Measurements from ENCODE around the gene APOBEC2.
A peak's percentile ranks its signal among the peaks of the same experiment; 100 is the strongest.

Gene APOBEC2

DNA sequence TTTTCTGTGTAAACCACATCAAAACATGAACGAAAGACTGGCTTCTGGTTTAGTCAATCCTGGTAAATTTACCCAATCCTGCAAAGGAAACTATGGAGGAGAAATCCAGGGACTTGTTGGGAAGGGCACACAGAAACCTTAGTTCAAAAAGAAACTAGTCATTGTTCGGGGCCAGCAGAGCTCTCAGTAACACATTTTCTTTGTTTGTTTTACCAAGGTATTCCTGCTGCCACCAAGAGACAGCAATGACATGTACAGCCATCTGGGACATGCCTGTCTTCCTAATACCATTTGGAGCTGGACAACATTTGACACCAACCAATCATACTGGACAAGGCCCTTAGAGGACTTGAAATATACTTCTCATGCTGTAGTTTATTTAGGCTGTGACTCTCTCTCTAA lies 10.9 kb downstream of the APOBEC2 start:
- DNase-seq: no peak

- DNase-seq: no peak
These were observed 11.8 kb downstream of the APOBEC2 start for GRCh38 chr6:41064841-41065240.

GRCh38 chr6:41065550-41066026 lies 12.6 kb downstream of the APOBEC2 start:
- no peak for DNase-seq

GRCh38 chr6:41066867-41067304 lies 13.9 kb downstream of the APOBEC2 start:
- peak; percentile 78 for DNase-seq

DNA sequence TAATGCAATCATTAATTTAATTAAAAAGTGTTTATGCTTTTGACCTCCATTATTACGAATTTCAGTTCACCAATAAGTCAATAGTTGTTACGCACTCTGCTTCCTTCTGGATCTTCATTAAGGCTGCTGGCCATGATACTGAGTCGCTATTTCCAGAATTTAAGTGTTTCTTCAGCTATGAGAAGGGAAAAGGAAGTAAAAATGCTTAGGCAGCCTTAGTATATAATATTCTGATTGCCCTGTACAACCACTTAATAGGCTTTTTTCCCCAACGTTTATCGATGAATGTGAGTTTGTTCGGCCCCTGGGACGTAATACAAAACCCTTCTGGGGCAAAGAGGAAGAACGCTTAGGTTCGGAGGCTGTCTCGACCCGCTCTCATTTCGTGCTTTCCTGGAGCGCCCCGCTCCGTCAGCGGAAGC lies 18.5 kb downstream of the APOBEC2 start:
- no peak for DNase-seq

DNA sequence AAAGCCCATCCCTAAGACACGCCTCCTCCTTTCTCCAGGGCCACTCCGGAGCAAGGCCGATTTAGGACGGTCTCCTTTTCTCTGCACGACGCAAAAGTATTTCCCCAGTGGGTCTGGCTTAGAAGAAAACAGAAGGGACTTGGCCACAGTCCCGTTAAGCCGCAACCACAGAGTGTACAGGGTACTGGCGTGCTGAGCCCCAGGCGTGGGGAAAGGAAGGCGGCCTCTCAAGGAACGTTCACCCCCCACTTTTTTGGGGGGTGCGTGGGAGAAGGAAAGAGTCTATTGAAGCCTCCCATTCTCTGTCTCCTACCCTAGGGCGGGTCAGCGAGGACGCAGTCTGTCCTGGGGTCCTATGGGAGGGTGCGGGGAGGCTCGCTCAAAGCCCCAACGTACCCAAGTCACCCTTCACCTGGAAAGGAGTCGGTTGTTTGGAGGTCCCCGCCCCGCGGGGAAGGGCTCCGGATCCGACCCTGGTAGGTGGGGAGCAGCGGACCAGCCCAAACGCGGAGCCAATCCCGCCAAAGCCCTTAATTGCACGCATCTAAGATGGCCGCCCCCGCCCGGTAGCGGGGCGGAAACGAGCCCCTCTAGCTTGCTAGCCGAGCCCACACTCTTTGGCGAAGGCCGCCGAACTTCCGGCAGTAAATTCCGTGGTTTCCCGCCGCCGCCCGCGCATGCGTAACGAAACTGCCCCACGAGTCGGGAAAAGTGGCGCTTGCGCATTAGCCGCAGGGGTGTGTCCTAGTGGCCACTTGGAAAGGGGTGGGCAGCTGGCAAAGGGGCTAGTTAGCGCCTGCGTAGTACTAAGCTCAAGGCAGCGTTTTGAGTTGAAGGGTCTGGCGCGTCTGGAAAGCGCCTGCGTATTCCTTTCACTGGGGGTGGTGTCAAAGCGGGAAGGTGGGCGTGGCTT lies 19.2 kb downstream of the APOBEC2 start, which contains the start of gene OARD1:
Gene OARD1 (minus strand): TSS at position 434 of the 913 bp plus-strand sequence. CDS start 722 bp downstream, outside the sequence.
- DNase-seq: peak; percentile 100

GRCh38 chr6:41072836-41073202 lies 19.8 kb downstream of the APOBEC2 start, which contains the start of gene NFYA:
Gene NFYA (plus strand): TSS chr6:41072974. CDS start chr6:41079090, 6,116 bp downstream.
- no peak for DNase-seq

DNA sequence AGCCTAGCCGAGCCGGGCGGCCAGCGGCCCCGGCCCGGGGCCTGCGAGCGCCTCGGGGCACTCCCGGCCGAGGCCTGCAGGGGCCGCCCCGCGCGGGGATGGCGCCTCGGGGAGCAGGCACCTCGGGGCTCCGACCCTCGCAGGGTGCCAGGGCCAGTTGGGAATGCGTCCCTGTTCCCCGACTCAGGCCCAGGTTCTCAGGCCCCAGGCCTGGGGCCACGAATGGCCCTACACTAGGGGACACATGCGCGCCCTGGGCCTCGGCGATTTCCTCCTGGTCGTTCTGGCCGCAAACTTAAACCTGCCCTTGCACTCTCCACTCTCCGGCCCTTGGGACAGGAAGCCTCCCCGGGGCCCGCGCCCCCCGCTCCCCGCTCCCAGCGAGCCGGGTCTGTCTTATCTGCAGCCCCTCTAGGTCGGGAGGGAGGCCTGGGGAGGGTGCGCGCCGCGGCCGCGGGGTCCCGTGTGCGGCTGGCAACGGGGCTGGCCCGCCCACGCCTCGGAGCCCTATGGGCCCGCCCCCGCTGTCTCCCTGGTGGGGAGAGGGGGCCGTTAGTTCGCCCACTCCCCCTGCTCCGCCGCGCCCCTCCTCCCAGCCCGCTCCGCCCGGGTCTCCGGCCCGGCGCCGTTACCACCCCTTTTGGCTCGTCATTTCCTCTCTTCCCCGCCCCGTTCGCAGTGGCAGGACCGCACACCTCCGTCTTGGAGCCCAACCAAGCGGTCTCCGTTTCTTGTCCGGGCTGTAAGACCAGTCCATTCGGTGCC lies 20.4 kb downstream of the APOBEC2 start:
- peak; percentile 79 for DNase-seq

DNA sequence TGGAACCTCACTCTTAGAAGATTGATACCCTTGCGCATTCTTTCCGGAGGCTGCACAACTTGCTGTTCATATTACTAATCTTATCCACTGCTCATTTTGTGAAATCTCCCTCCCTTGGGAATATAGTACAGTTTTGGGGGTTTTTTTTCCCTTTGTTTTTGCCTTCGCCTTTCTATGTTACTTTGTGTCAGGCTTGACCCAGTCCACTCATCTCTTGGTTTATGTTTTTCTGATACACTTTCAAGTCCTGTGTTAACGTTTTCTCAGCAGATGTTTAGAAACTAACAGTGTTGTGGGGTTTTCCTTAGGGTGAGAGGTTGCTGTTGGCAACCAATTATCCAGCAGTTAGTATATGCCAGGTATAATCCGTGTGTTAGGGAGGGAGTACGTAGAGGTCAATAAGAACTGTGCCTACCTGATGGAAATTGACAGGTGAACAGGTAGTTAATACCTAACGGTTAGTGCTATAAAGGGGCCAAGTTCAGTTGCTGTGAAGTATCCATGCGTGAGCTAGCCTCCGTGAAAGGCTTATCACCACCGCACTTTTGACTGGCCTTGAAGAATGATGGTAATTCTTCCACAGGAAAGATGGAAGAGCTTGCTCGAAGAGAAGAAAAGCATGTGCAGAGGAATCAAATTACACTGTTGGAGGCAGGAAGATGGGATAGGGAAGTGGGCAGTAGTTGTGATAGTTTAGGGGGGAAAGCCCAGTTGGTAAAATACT lies 21.1 kb downstream of the APOBEC2 start:
- DNase-seq: no peak

- no peak for DNase-seq
These were observed 21.9 kb downstream of the APOBEC2 start for GRCh38 chr6:41074692-41075436.

GRCh38 chr6:41075651-41076626 lies 22.9 kb downstream of the APOBEC2 start:
- DNase-seq: no peak

GRCh38 chr6:41077536-41077935 lies 24.5 kb downstream of the APOBEC2 start:
- no peak for DNase-seq

- DNase-seq: no peak
These were observed 25.1 kb downstream of the APOBEC2 start for GRCh38 chr6:41078101-41078500.

- DNase-seq: no peak
These were observed 26.1 kb downstream of the APOBEC2 start for GRCh38 chr6:41079080-41079479.

DNA sequence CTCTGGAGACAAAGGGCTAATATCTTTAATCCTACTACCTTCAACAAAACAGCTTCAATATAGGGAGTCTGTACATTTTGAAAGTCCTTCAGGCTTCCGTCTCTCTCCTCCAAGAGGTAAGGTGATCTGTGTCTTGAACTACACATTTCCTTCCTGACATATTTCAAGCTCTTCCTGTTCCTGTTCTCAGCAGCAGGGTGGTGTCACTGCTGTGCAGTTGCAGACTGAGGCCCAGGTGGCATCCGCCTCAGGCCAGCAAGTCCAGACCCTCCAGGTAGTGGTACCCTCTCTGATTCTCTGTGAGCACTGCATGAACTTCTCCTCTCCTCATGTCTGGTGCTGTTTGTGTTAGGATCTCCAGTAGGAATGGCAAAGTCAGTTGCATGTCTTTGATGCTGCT lies 27.6 kb downstream of the APOBEC2 start:
- no peak for DNase-seq

DNA sequence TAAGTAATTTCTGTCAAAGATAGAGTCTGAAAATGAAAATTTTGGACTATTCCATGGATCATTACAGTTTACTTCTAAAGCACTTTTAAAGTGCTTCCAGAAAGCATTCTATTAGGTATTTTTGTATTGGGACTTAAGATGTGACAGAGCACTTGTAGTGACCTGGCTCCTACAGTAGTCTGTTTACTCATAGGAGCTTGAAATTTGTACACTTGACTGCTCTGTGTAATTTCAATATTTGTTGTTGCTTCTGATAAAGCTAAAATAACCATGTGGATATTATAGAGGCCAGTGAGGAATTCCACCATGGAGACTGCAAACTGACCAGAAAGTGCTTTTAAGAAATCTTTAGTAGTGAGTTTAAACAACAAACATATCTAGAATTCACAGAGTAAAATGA lies 30.1 kb downstream of the APOBEC2 start:
- no peak for DNase-seq

DNA sequence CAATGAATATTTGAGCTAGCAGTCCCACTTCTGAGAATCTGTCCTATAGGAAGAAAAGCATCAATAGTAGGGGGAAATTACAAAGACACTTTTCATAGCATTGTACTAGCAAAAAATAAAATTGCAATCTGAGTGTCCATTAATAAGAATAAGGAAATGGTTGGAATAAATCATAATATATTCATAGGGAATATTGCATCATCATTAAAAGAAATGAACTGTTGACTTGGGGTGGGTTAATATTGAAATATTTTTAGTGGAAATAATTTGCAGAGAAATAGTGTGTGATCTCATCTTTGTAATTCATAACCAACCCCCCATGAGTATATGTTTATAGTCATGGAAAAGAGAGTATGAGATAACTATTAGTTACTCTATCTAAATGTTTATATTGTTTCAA lies 32.2 kb downstream of the APOBEC2 start:
- no peak for DNase-seq

DNA sequence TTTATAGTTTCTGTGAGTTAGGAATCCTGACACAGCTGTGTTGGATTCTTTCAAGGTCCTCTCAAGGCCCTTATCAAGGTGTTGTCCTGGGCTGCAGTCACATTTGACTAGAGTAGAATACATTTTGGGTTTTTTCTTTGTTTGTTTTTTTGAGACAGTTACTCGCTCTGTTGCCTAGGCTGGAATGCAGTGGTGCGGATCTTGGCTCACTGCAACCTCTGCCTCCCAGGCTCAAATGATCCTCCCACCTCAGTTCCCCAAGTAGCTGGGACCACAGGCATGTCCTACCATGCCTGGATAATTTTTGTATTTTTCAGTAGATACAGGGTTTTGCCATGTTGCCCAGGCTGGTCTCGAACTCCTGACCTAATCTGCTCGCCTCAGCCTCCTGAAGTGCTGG lies 35.4 kb downstream of the APOBEC2 start:
- no peak for DNase-seq

- DNase-seq: no peak
These were observed 38.1 kb downstream of the APOBEC2 start for GRCh38 chr6:41090841-41091761.

All from NCI-H345 (cell line).